GM12878 (cell line): ENCODE results near the gene CAPN9. TPM values are rescaled to one million over a fixed set of nuclear protein-coding genes. Genes with fewer than 3 reads are reported as not detected.

Source experiments
- ATAC-seq: fragments of 200-7000 bp; cut with Tn5 transposase; 3 replicates; pipeline ENCODE4 v1.9.1; 2020; ENCODE audit warnings: mild to moderate bottlenecking, moderate library complexity
- BruUV-seq: library from RNA; stranded (reverse); fragments of 400-500 nt; replicated peaks from 2 replicates; lab custom pipeline; 2021; lab: Mats Ljungman, UMichigan
- CTCF ChIA-PET: fragments of 300-600 bp; sonication (Branson Sonifier 250); formaldehyde crosslinking; extraction: SDS; loops from one replicate; lab custom pipeline; 2021; ENCODE audit warnings: inconsistent platforms; lab: Yijun Ruan, JAX
- POLR2A ChIA-PET: fragments of 350-600 bp; formaldehyde crosslinking; extraction: SDS; loops from one replicate; lab custom pipeline; 2021; ENCODE audit warnings: inconsistent platforms; lab: Charles Lee
- RAD21 ChIA-PET: fragments of 300-600 bp; sonication (Branson Sonifier 250); formaldehyde crosslinking; loops from one replicate; lab custom pipeline; 2023; ENCODE audit warnings: antibody characterized with exemption; ENCODE audit not compliant: unreplicated experiment; lab: Charles Lee
- SMC1A ChIA-PET: fragments of 300-600 bp; sonication (Branson Sonifier 250); formaldehyde crosslinking; loops from one replicate; lab custom pipeline; 2023; ENCODE audit not compliant: unreplicated experiment, uncharacterized antibody; lab: Charles Lee
- DNase-seq: peaks from one replicate; pipeline ENCODE4 v3.0.0-alpha.2; 2011; ENCODE audit warnings: low read depth, low spot score
- FAIRE-seq: peaks from 3 replicates; lab custom pipeline; 2011; peaks lifted over from hg19 to GRCh38; lab: Jason Lieb, UNC
- H2AFZ ChIP-seq: 2 replicates; pipeline ENCODE4 v1.6.0; 2011; ENCODE audit warnings: low read depth, low read length, control low read depth; ENCODE audit not compliant: control insufficient read depth
- H3K27ac ChIP-seq: 2 replicates; pipeline ENCODE4 v1.5.1; 2011; ENCODE audit warnings: control low read depth; ENCODE audit not compliant: control insufficient read depth, insufficient read depth
- H3K27me3 ChIP-seq, 2 experiments: replicated peaks in 1 of 2; 2 replicates each; pipeline versions ENCODE4 v1.6.0 to v1.6.1; 2011; ENCODE audit warnings: low read length in 1 of 2; ENCODE audit not compliant: control insufficient read depth in 2 of 2, insufficient read depth in 2 of 2
- H3K36me3 ChIP-seq, 2 experiments: 2 replicates each; pipeline ENCODE4 v1.5.1; 2011; ENCODE audit warnings: low read length in 1 of 2; ENCODE audit not compliant: control insufficient read depth in 2 of 2, insufficient read depth in 2 of 2
- H3K4me1 ChIP-seq: 2 replicates; pipeline ENCODE4 v1.6.1; 2011; ENCODE audit warnings: mild to moderate bottlenecking, low read length, moderate library complexity, mixed read lengths; ENCODE audit not compliant: control insufficient read depth, insufficient read depth
- H3K4me2 ChIP-seq: 2 replicates; pipeline ENCODE4 v1.6.0; 2011; ENCODE audit warnings: control low read depth; ENCODE audit not compliant: control insufficient read depth, insufficient read depth
- H3K4me3 ChIP-seq: fragments of 200-600 bp; sonication (generic); 2 replicates; pipeline ENCODE4 v1.5.1; 2016
- H3K79me2 ChIP-seq: 2 replicates; pipeline ENCODE4 v1.6.0; 2011; ENCODE audit warnings: low read length; ENCODE audit not compliant: control insufficient read depth, insufficient read depth
- H3K9ac ChIP-seq: 2 replicates; pipeline ENCODE4 v1.8.0; 2011; ENCODE audit warnings: low read length, control low read depth, mixed read lengths; ENCODE audit not compliant: control insufficient read depth, insufficient read depth
- H3K9me3 ChIP-seq: replicated peaks from 3 replicates; pipeline ENCODE4 v1.5.1; 2011; ENCODE audit warnings: mild to moderate bottlenecking, low read length; ENCODE audit not compliant: control insufficient read depth, insufficient read depth
- H4K20me1 ChIP-seq: 2 replicates; pipeline ENCODE4 v1.6.0; 2011; ENCODE audit not compliant: control insufficient read depth, insufficient read depth
- CBX3 ChIP-seq: fragments of 200-600 bp; sonication (generic); IDR thresholded peaks from 2 replicates; pipeline ENCODE4 v1.6.1; 2016; ENCODE audit warnings: low read depth, borderline replicate concordance
- CHD1 ChIP-seq: IDR thresholded peaks from 2 replicates; pipeline ENCODE4 v1.6.1; 2012; ENCODE audit warnings: low read depth, low read length, improper control_type of control experiment
- KAT2A ChIP-seq: conservative IDR thresholded peaks from 2 replicates; pipeline ENCODE4 v1.6.1; 2011; ENCODE audit warnings: low read depth, low read length; ENCODE audit not compliant: control insufficient read depth
- LARP7 ChIP-seq: fragments of 450-650 bp; IDR thresholded peaks from 2 replicates; pipeline ENCODE4 v1.6.1; 2017; ENCODE audit warnings: mild to moderate bottlenecking
- NFIC ChIP-seq: IDR thresholded peaks from 2 replicates; pipeline ENCODE4 v1.6.1; 2012; ENCODE audit warnings: low read depth, mild to moderate bottlenecking, inconsistent platforms, low read length, moderate library complexity
- SMC3 ChIP-seq: IDR thresholded peaks from 2 replicates; pipeline ENCODE4 v1.6.1; 2011; ENCODE audit warnings: low read length, improper control_type of control experiment, borderline replicate concordance
- SREBF2 ChIP-seq: IDR thresholded peaks from 2 replicates; pipeline ENCODE4 v1.6.1; 2012; ENCODE audit warnings: mild to moderate bottlenecking, low read length
- SRF ChIP-seq, 2 experiments: IDR thresholded peaks; 2 replicates each; pipeline ENCODE4 v1.6.1; 2011; ENCODE audit warnings: low read depth in 2 of 2, low read length in 2 of 2, mild to moderate bottlenecking in 1 of 2, moderate library complexity in 1 of 2
- WGBS: methylation state at CpG from one replicate; pipeline ENCODE4 v1.1.6; 2016; ENCODE audit warnings: low lambda C conversion rate; ENCODE audit not compliant: insufficient replicate concordance, insufficient coverage; ENCODE audit errors: missing lambda C conversion rate; 5-methylcytosine and 5-hydroxymethylcytosine counted together
- in situ Hi-C: fragments of 300-500 bp; cut with MboI; formaldehyde crosslinking; loops from 9 replicates; pipeline ENCODE4 v1.14.3; 2018; ENCODE audit warnings: mixed read lengths
- intact Hi-C: fragments of 100-400 bp; cut with micrococcal nuclease; formaldehyde crosslinking; loops from one replicate; pipeline ENCODE4 v1.14.2; 2022; ENCODE audit not compliant: unreplicated experiment
- polyA plus RNA-seq, 11 experiments: library from polyadenylated mRNA; depleted of rRNA in 4 of 11; unstranded in 6 of 11; stranded (reverse) in 5 of 11; fragments of >200 nt; fragmentation: Nextera tagmentation in 4 of 11; fragmentation: Illumina TruSeq in 1 of 11; extraction: Ambion mirVana in 4 of 11; extraction: Trizol in 1 of 11; gene quantifications; 1 replicate in 1 of 11; 2 replicates in 10 of 11; pipeline versions ENCODE4 v1.2.1 to v1.2.3, GENCODE V29; 2011 to 2016; ENCODE audit warnings: inconsistent platforms in 2 of 11, missing spikeins in 2 of 11, low read depth in 1 of 11
- total RNA-seq, 4 experiments: library from RNA; depleted of rRNA in 3 of 4; stranded (reverse); fragments of >200 nt in 3 of 4; fragmentation: Illumina TruSeq in 1 of 4; extraction: Trizol in 1 of 4; gene quantifications; 2 replicates each; pipeline versions ENCODE4 v1.2.1 to v1.2.3, GENCODE V29; 2013 to 2021
- TF ChIP-seq, protein P1 (sequence below), 3 experiments: IDR thresholded peaks in 2 of 3; conservative IDR thresholded peaks in 1 of 3; 2 replicates each; pipeline ENCODE4 v1.5.1; 2011; ENCODE audit warnings: low read depth in 3 of 3, low read length in 3 of 3, mild to moderate bottlenecking in 3 of 3, control low read depth in 2 of 3, moderate library complexity in 2 of 3, inconsistent platforms in 1 of 3, mixed read lengths in 1 of 3; ENCODE audit not compliant: control insufficient read depth in 2 of 3, insufficient read depth in 1 of 3; ENCODE audit errors: extremely low read depth in 1 of 3

The CAPN9 gene
- total and polyA plus RNA-seq, 10 of the 15 experiments (the other 5 are each of a cell fraction or from before 2014, with no cell fraction given), result not detected

DNA sequence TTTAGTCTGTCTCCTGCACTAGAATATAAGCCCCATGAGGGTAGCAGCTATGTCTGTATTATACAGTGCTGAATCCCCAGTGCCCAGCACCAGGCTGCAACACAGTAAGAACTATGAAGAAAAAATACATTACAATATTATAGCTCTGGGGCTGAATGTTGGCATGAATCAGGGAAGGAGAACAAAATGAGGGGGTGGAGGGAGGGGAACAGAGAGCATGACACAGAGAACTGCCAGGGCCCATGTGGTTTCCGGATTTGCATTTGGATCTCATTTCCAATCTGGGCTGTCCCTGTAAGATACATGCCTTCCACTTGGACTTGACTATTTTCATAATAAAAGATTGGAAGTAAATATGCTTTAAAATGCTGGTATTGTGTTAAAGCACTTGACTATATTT is 85.3 kb downstream of the CAPN9 start:
- DNase-seq (no peak), FAIRE-seq (no peak), ATAC-seq (no peak)
- no peaks in the 10 kb centered on the region for H3K9me3 ChIP-seq
- in situ Hi-C loops (no loop called here), intact Hi-C loops (no loop called here)
- ChIA-PET SMC1A (interaction anchor here (0.7 kb wide), 1 partner anchor 223 kb away, joined by 3 read pairs; no protein-coding TSS in a partner anchor), RAD21 (no interaction called here), POLR2A (no interaction called here), CTCF (interaction anchor here (0.8 to 1.3 kb wide), 2 partner anchors 12 to 1413 kb away, joined by 3 to 4 read pairs; no protein-coding TSS in a partner anchor)
- no peaks in the 10 kb centered on the region; a peak in 1 of 4 replicates for H3K27me3 ChIP-seq
- 42% methylated on average over 1 of the region's 1 CpG for WGBS
- no TSS peak for BruUV-seq
- no peaks in the 10 kb centered on the region for H4K20me1 ChIP-seq
- no peak overlapping the region for H3K4me3 ChIP-seq
- no peak overlapping the region for H2AFZ ChIP-seq
- H3K36me3 ChIP-seq, result no peaks in the 10 kb centered on the region
- H3K9ac ChIP-seq, result no peak overlapping the region
- no peaks in the 10 kb centered on the region for H3K4me1 ChIP-seq
- TF ChIP-seq LARP7 (no peak), KAT2A (no peak), NFIC (no peak), CHD1 (no peak), SRF (IDR thresholded peaks at IDR 0.05; ENCODE audit: low read depth in 2 of 2, low read length in 2 of 2) (no peak), SMC3 (no peak), SREBF2 (no peak), CBX3 (no peak)
- TF ChIP-seq, protein P1, sequence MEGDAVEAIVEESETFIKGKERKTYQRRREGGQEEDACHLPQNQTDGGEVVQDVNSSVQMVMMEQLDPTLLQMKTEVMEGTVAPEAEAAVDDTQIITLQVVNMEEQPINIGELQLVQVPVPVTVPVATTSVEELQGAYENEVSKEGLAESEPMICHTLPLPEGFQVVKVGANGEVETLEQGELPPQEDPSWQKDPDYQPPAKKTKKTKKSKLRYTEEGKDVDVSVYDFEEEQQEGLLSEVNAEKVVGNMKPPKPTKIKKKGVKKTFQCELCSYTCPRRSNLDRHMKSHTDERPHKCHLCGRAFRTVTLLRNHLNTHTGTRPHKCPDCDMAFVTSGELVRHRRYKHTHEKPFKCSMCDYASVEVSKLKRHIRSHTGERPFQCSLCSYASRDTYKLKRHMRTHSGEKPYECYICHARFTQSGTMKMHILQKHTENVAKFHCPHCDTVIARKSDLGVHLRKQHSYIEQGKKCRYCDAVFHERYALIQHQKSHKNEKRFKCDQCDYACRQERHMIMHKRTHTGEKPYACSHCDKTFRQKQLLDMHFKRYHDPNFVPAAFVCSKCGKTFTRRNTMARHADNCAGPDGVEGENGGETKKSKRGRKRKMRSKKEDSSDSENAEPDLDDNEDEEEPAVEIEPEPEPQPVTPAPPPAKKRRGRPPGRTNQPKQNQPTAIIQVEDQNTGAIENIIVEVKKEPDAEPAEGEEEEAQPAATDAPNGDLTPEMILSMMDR (IDR thresholded peaks at IDR 0.05 in 2 of 3, conservative IDR thresholded peaks at IDR 0.05 in 1 of 3; ENCODE audit: control insufficient read depth in 2 of 3, extremely low read depth in 1 of 3, insufficient read depth in 1 of 3, low read depth in 3 of 3, low read length in 3 of 3), result no peak
- no peak overlapping the region for H3K27ac ChIP-seq
- H3K79me2 ChIP-seq, result no peaks in the 10 kb centered on the region
- H3K4me2 ChIP-seq, result no peak overlapping the region
